Naive thymus-derived CD4-positive, alpha-beta T cell (primary cell): Measurements from ENCODE around the gene KCNK7. TPM values are rescaled to one million over a fixed set of nuclear protein-coding genes. Genes with fewer than 3 reads are reported as not detected.
A peak's percentile ranks its signal among the peaks of the same experiment; 100 is the strongest.

Experiments used
- ATAC-seq: fragments of 150-1000 bp; cut with Tn5 transposase; 2 replicates; pipeline ENCODE4 v1.10.0; 2021; ENCODE audit warnings: mild to moderate bottlenecking, moderate library complexity
- CTCF ChIA-PET: fragments of 350-600 bp; sonication (Branson Sonifier 250); formaldehyde crosslinking; loops from one replicate; lab custom pipeline; 2021; ENCODE audit warnings: antibody characterized with exemption; lab: Charles Lee
- POLR2A ChIA-PET: fragments of 350-600 bp; sonication (Branson Sonifier 250); formaldehyde crosslinking; loops from one replicate; lab custom pipeline; 2021; ENCODE audit warnings: antibody characterized with exemption, inconsistent platforms; lab: Charles Lee
- DNase-seq, 9 donors: peaks; one replicate each; pipeline versions ENCODE4 v3.0.0 to v3.0.0-alpha.2; 2020 to 2022; ENCODE audit warnings: mixed read lengths in 1 of 9
- H3K27ac ChIP-seq: one replicate; pipeline ENCODE4 v1.7.0; 2013; ENCODE audit warnings: mild to moderate bottlenecking, low read depth, low read length, moderate library complexity
- H3K27me3 ChIP-seq, 2 donors: one replicate each; pipeline ENCODE4 v1.7.0; 2013; ENCODE audit warnings: low read length in 2 of 2, mild to moderate bottlenecking in 2 of 2, moderate library complexity in 2 of 2; ENCODE audit not compliant: control insufficient read depth in 2 of 2, insufficient read depth in 2 of 2
- H3K36me3 ChIP-seq, 3 experiments: 1 replicate in 2 of 3; 2 replicates in 1 of 3; pipeline ENCODE4 v1.7.0; 2013; ENCODE audit warnings: low read length in 3 of 3, mild to moderate bottlenecking in 3 of 3, moderate library complexity in 1 of 3; ENCODE audit not compliant: insufficient read depth in 3 of 3, control insufficient read depth in 2 of 3
- H3K4me1 ChIP-seq, 2 donors: one replicate each; pipeline ENCODE4 v1.7.0; 2013; ENCODE audit warnings: low read length in 2 of 2, mild to moderate bottlenecking in 2 of 2, moderate library complexity in 1 of 2; ENCODE audit not compliant: control insufficient read depth in 2 of 2, insufficient read depth in 2 of 2
- H3K4me3 ChIP-seq: 2 replicates; pipeline ENCODE4 v1.7.0; 2013; ENCODE audit warnings: mild to moderate bottlenecking, low read length
- H3K9me3 ChIP-seq, 3 experiments: 1 replicate in 2 of 3; 2 replicates in 1 of 3; pipeline ENCODE4 v1.7.0; 2013; ENCODE audit warnings: low read length in 3 of 3; ENCODE audit not compliant: control insufficient read depth in 2 of 3
- H3K27ac Mint-ChIP-seq, 9 donors: one replicate each; pipeline ENCODE4 v1.8.0; 2020 to 2022; ENCODE audit warnings: mixed read lengths in 9 of 9, mild to moderate bottlenecking in 8 of 9, moderate library complexity in 5 of 9, inconsistent platforms in 2 of 9
- H3K27me3 Mint-ChIP-seq, 5 donors: one replicate each; pipeline ENCODE4 v1.8.0; 2021 to 2022; ENCODE audit warnings: mixed read lengths in 5 of 5, mild to moderate bottlenecking in 1 of 5
- H3K36me3 Mint-ChIP-seq, 5 donors: one replicate each; pipeline ENCODE4 v1.8.0; 2020 to 2022; ENCODE audit warnings: mixed read lengths in 5 of 5, mild to moderate bottlenecking in 3 of 5, inconsistent platforms in 1 of 5
- H3K4me1 Mint-ChIP-seq, 7 donors: one replicate each; pipeline ENCODE4 v1.8.0; 2020 to 2022; ENCODE audit warnings: mixed read lengths in 7 of 7, mild to moderate bottlenecking in 3 of 7, inconsistent platforms in 1 of 7
- H3K4me3 Mint-ChIP-seq, 10 donors: one replicate each; pipeline ENCODE4 v1.8.0; 2020 to 2022; ENCODE audit warnings: mild to moderate bottlenecking in 10 of 10, mixed read lengths in 10 of 10, moderate library complexity in 6 of 10, inconsistent platforms in 2 of 10
- H3K9me3 Mint-ChIP-seq, 11 donors: one replicate each; pipeline ENCODE4 v1.8.0; 2020 to 2022; ENCODE audit warnings: mixed read lengths in 11 of 11, mild to moderate bottlenecking in 4 of 11, inconsistent platforms in 1 of 11, moderate library complexity in 1 of 11
- intact Hi-C, 2 donors: fragments of 100-400 bp; cut with micrococcal nuclease; formaldehyde crosslinking; loops; one replicate each; pipeline ENCODE4 v1.15.1; 2023
- polyA plus RNA-seq, 2 donors: library from polyadenylated mRNA; unstranded; fragments of 300-500 nt; fragmentation: Illumina TruSeq; gene quantifications; one replicate each; pipeline ENCODE4 v1.2.3, GENCODE V29; 2021
- total RNA-seq, 6 experiments: library from RNA in 5 of 6; stranded (reverse) in 5 of 6; gene quantifications; 1 replicate in 5 of 6; 2 replicates in 1 of 6; pipeline ENCODE4 v1.2.3 and lab custom pipeline; 2021 to 2026

The KCNK7 gene
- total and polyA plus RNA-seq, 7 experiments from 2014 or later: 0.25 to 9.2 (median 3.8) TPM; not detected in 1

- no peak overlapping the region for H3K4me3 ChIP-seq
- no peaks in the 10 kb centered on the region for H3K27me3 Mint-ChIP-seq
- H3K36me3 Mint-ChIP-seq: peaks cover 0 to 35% (median 19%) of the 10 kb centered on the region in 5 donors
- H3K36me3 ChIP-seq: peaks cover 0 to 35% (median 9%) of the 10 kb centered on the region in 3 experiments
- intact Hi-C loops: loop anchor here in 1 of 2 donors (10.0 kb wide), 1 partner anchor 306 kb away; the partner anchor contains the start of gene CFL1
- H3K9me3 Mint-ChIP-seq: peaks cover 0 to 2% (median 0%) of the 10 kb centered on the region in 11 donors
- H3K4me1 Mint-ChIP-seq: peaks cover 45 to 80% (median 66%) of the 10 kb centered on the region in 7 donors
- ChIA-PET CTCF (interaction anchor here (1.1 to 2.5 kb wide), 3 partner anchors 8 to 46 kb away, joined by 5 to 8 read pairs (median 5); partner anchors contain the start of gene FAM89B), POLR2A (interaction anchor here (0.6 to 14.3 kb wide), 6 partner anchors 9 to 1784 kb away, joined by 3 to 186 read pairs (median 10); partner anchors contain the start of genes EHBP1L1, FAM89B, LTBP3 and ZNRD2)
- H3K27ac ChIP-seq: peak overlapping the region; percentile 75
- peak overlapping the region; percentile 41 to 85 (median 60) for H3K4me3 Mint-ChIP-seq
- ATAC-seq (no peak), DNase-seq (no peak)
- no peaks in the 10 kb centered on the region for H3K9me3 ChIP-seq
- H3K27ac Mint-ChIP-seq: peak overlapping the region; percentile 39 to 92 (median 87)
- no peaks in the 10 kb centered on the region for H3K27me3 ChIP-seq
- H3K4me1 ChIP-seq: peaks cover 24 to 53% of the 10 kb centered on the region in 2 donors
Observed at GRCh38 chr11:65548395-65548794, 47.2 kb downstream of the KCNK7 start.

- peaks cover 0 to 2% (median 0%) of the 10 kb centered on the region in 11 donors for H3K9me3 Mint-ChIP-seq
- ATAC-seq: no peak
- peaks cover 0 to 37% (median 19%) of the 10 kb centered on the region in 5 donors for H3K36me3 Mint-ChIP-seq
- H3K4me1 Mint-ChIP-seq: peaks cover 43 to 76% (median 58%) of the 10 kb centered on the region in 7 donors
- H3K27me3 ChIP-seq: no peaks in the 10 kb centered on the region
- peak overlapping the region in 8 of 9 donors; percentile 39 to 92 (median 87) for H3K27ac Mint-ChIP-seq
- DNase-seq: peak in 1 of 9 donors; percentile 40
- ChIA-PET POLR2A (interaction anchor here (0.5 to 14.3 kb wide), 7 partner anchors 9 to 396 kb away, joined by 4 to 186 read pairs (median 7); partner anchors contain the start of genes EHBP1L1, FAM89B, LTBP3 and MALAT1), CTCF (interaction anchor here (0.8 to 2.5 kb wide), 5 partner anchors 9 to 25 kb away, joined by 3 to 9 read pairs (median 7); partner anchors contain the start of genes FAM89B and ZNRD2)
- peaks cover 0 to 42% (median 9%) of the 10 kb centered on the region in 3 experiments for H3K36me3 ChIP-seq
- intact Hi-C loops: loop anchor here in 1 of 2 donors (10.0 kb wide), 1 partner anchor 307 kb away; the partner anchor contains the start of gene CFL1
- H3K27me3 Mint-ChIP-seq: no peaks in the 10 kb centered on the region
- H3K27ac ChIP-seq: peak overlapping the region; percentile 75
- peak overlapping the region; percentile 10 for H3K4me3 ChIP-seq
- H3K9me3 ChIP-seq: no peaks in the 10 kb centered on the region
- H3K4me1 ChIP-seq: peaks cover 24 to 47% of the 10 kb centered on the region in 2 donors
- peak overlapping the region; percentile 41 to 85 (median 82) for H3K4me3 Mint-ChIP-seq
Observed at GRCh38 chr11:65547446-65548125, 48.0 kb downstream of the KCNK7 start.

- H3K27ac Mint-ChIP-seq: peak overlapping the region; percentile 86 to 98 (median 88)
- H3K4me1 Mint-ChIP-seq: peaks cover 40 to 73% (median 54%) of the 10 kb centered on the region in 7 donors
- CTCF ChIA-PET: interaction anchor here (0.6 to 1.8 kb wide), 8 partner anchors 10 to 238 kb away, joined by 3 to 9 read pairs (median 4); partner anchors contain the start of genes FAM89B and ZNRD2
- peak overlapping the region; percentile 39 to 86 (median 84) for H3K4me3 Mint-ChIP-seq
- peak overlapping the region; percentile 14 for H3K4me3 ChIP-seq
- H3K27me3 Mint-ChIP-seq: no peaks in the 10 kb centered on the region
- ATAC-seq (peak; percentile 96), DNase-seq (peak; percentile 95 to 100 (median 98))
- H3K27me3 ChIP-seq: no peaks in the 10 kb centered on the region
- H3K9me3 ChIP-seq: no peaks in the 10 kb centered on the region
- H3K4me1 ChIP-seq: peaks cover 27 to 41% of the 10 kb centered on the region in 2 donors
- POLR2A ChIA-PET: interaction anchor here (0.7 to 14.3 kb wide), 11 partner anchors 9 to 411 kb away, joined by 3 to 186 read pairs (median 7); partner anchors contain the start of genes EHBP1L1, FAM89B, LTBP3 and MALAT1
- peaks cover 0 to 2% (median 0%) of the 10 kb centered on the region in 11 donors for H3K9me3 Mint-ChIP-seq
- peaks cover 0 to 31% (median 9%) of the 10 kb centered on the region in 5 donors for H3K36me3 Mint-ChIP-seq
- H3K36me3 ChIP-seq: peaks cover 0 to 36% (median 4%) of the 10 kb centered on the region in 3 experiments
- intact Hi-C loops: loop anchor here (1.0 to 10.0 kb wide), 4 partner anchors 11 to 308 kb away; partner anchors contain the start of genes ZNRD2 (in 2 of the 2), CFL1 (in 1 of the 2) and PCNX3 (in 1 of the 2)
- peak overlapping the region; percentile 75 for H3K27ac ChIP-seq
Observed at GRCh38 chr11:65546217-65546958, 49.2 kb downstream of the KCNK7 start.

GRCh38 chr11:65545853-65546216, 49.8 kb downstream of the KCNK7 start:
- H3K36me3 ChIP-seq: peaks cover 0 to 30% (median 3%) of the 10 kb centered on the region in 3 experiments
- DNase-seq (no peak), ATAC-seq (no peak)
- peak overlapping the region; percentile 14 for H3K4me3 ChIP-seq
- Mint-ChIP-seq H3K9me3 (peaks cover 0 to 2% (median 0%) of the 10 kb centered on the region in 11 donors), H3K36me3 (peaks cover 0 to 26% (median 8%) of the 10 kb centered on the region in 5 donors), H3K27me3 (no peaks in the 10 kb centered on the region), H3K4me1 (peaks cover 42 to 73% (median 55%) of the 10 kb centered on the region in 7 donors), H3K4me3 (peak overlapping the region; percentile 39 to 86 (median 84)), H3K27ac (peak overlapping the region; percentile 75 to 98 (median 88))
- peak overlapping the region; percentile 75 for H3K27ac ChIP-seq
- no peaks in the 10 kb centered on the region for H3K27me3 ChIP-seq
- ChIA-PET CTCF (interaction anchor here (0.6 to 1.8 kb wide), 7 partner anchors 11 to 217 kb away, joined by 3 to 9 read pairs (median 4); partner anchors contain the start of genes FAM89B and ZNRD2), POLR2A (interaction anchor here (0.7 to 14.3 kb wide), 11 partner anchors 17 to 411 kb away, joined by 3 to 186 read pairs (median 7); partner anchors contain the start of genes EHBP1L1, FAM89B, LTBP3 and MALAT1)
- no peaks in the 10 kb centered on the region for H3K9me3 ChIP-seq
- H3K4me1 ChIP-seq: peaks cover 31 to 45% of the 10 kb centered on the region in 2 donors
- intact Hi-C loops: loop anchor here (1.0 to 10.0 kb wide), 4 partner anchors 11 to 309 kb away; partner anchors contain the start of genes ZNRD2 (in 2 of the 2), CFL1 (in 1 of the 2) and PCNX3 (in 1 of the 2)
